C4-2B (cell line): ENCODE results near the gene HILPDA.
A peak's percentile ranks its signal among the peaks of the same experiment; 100 is the strongest.

Experiments used
- H3K27ac ChIP-seq: fragments of 450-650 bp; 2 replicates; pipeline ENCODE4 v1.5.1; 2017
- ZFX ChIP-seq: fragments of 450-650 bp; IDR thresholded peaks from 2 replicates; pipeline ENCODE4 v1.6.1; 2017
- TF ChIP-seq, protein P1 (sequence below): fragments of 450-650 bp; conservative IDR thresholded peaks from 2 replicates; pipeline ENCODE4 v1.5.1; 2017; ENCODE audit warnings: mild to moderate bottlenecking

Gene HILPDA

DNA sequence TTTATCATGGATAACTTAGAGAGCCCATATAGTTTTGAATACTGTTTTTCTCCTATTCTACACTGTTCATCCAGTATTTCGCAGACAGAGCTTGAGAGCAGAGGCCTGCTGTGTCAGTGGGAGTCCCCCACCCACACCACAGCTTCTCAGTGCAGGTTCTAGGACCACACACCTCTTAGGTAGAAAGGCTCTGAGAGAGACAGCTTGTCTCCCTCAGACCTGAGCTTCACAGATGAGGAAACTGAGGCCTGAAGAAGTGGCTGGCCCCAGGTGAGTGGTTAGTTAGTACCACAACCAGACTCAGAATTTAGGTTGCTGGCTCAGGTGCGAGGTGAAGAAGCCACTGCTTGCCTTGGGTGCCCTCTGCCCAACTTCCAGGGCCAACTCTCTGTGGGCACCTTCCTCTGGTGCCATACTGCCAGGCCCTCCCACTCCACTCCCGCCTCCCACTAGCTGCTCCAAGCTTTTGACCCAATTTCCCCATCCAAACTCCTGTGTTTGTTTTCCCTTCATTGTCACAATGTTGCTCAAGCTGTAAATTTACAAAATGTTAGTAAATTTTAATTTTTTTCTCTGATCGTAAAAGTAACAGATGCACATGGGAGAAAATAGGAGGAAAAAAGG lies 7.6 kb upstream of the HILPDA start:
- peak overlapping the region; percentile 22 for H3K27ac ChIP-seq
- TF ChIP-seq ZFX: no peak
- TF ChIP-seq, protein P1, sequence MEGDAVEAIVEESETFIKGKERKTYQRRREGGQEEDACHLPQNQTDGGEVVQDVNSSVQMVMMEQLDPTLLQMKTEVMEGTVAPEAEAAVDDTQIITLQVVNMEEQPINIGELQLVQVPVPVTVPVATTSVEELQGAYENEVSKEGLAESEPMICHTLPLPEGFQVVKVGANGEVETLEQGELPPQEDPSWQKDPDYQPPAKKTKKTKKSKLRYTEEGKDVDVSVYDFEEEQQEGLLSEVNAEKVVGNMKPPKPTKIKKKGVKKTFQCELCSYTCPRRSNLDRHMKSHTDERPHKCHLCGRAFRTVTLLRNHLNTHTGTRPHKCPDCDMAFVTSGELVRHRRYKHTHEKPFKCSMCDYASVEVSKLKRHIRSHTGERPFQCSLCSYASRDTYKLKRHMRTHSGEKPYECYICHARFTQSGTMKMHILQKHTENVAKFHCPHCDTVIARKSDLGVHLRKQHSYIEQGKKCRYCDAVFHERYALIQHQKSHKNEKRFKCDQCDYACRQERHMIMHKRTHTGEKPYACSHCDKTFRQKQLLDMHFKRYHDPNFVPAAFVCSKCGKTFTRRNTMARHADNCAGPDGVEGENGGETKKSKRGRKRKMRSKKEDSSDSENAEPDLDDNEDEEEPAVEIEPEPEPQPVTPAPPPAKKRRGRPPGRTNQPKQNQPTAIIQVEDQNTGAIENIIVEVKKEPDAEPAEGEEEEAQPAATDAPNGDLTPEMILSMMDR: no peak

DNA sequence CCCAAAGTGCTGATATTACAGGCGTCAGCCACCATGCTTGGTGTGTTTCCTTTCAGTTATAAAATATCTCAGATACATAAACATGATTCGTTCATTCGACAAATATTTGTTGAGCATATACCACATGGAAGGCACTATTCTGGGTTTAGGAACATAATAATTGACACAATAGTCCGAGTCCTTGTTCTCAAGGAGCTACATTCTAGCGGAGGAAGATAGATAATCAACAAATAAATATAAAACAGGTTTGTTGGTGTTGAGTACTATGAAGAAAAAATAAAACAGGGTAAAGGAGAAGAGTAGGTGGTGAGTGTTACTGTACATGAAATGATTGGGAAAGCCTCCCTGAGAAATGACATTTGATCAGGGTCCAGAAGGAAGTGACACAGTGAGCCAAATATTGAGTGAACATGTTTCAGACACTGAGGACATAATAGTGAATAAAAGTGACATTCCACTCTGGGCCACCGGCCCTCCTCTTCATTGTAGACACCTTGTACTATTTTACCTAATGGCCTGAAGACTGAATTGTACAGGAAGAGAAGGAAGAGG lies 6.9 kb upstream of the HILPDA start:
- TF ChIP-seq, protein P1: no peak
- no peak for TF ChIP-seq ZFX

GRCh38 chr7:128450409-128450808 lies 5.3 kb upstream of the HILPDA start:
- no peak for TF ChIP-seq ZFX
- TF ChIP-seq, protein P1: no peak
- no peak overlapping the region for H3K27ac ChIP-seq

More for the DNA sequence above, 6.9 kb upstream of the HILPDA start:
- peak overlapping the region; percentile 42 for H3K27ac ChIP-seq

- no peak overlapping the region for H3K27ac ChIP-seq
- TF ChIP-seq ZFX: no peak
- TF ChIP-seq, protein P1: no peak
Measured at GRCh38 chr7:128450913-128451312, 4.8 kb upstream of the HILPDA start.

DNA sequence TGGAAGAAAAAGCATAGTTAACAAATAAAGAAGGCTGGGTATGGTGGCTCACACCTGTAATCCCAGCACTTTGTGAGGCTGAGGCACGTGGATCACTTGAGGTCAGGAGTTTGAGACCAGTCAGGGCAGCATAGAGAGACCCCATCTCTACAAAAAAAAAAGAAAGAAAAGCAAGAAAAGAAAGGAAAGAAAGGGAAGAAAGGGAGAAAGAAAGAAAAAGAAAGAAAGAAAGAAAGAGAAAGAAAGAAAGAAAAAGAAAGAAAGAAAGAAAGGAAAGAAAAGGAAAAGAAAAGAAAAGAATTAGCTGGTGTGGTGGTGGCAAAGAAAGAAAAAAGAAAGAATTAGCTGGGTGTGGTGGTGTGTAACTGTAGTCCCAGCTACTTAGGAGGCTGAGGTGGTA lies 3.1 kb upstream of the HILPDA start:
- no peak overlapping the region for H3K27ac ChIP-seq
- no peak for TF ChIP-seq ZFX
- TF ChIP-seq, protein P1: no peak

GRCh38 chr7:128453836-128454804 lies 1.6 kb upstream of the HILPDA start:
- H3K27ac ChIP-seq: peak overlapping the region; percentile 96; the same call in 1 of the 2 replicates
- TF ChIP-seq, protein P1: no peak
- no peak for TF ChIP-seq ZFX
